K562 (cell line): ENCODE measurements around the gene SHFL. TPM values are rescaled to one million over a fixed set of nuclear protein-coding genes. Genes with fewer than 3 reads are reported as not detected.
A peak's percentile ranks its signal among the peaks of the same experiment; 100 is the strongest.

Experiments
- ARID3A ChIP-seq: IDR thresholded peaks from 2 replicates; pipeline ENCODE4 v1.6.1; 2012; ENCODE audit warnings: low read depth, low read length, improper control_type of control experiment, borderline replicate concordance
- CAMTA2 ChIP-seq: fragments of 250-450 bp; sonication (Bioruptor Pico); conservative IDR thresholded peaks from 2 replicates; pipeline ENCODE4 v1.5.1; 2022
- FOXK2 ChIP-seq, 2 experiments: fragments of 450-650 bp; IDR thresholded peaks in 1 of 2; conservative IDR thresholded peaks in 1 of 2; 2 replicates each; pipeline ENCODE4 v1.6.1; 2016; ENCODE audit warnings: low read depth in 2 of 2, mild to moderate bottlenecking in 1 of 2
- GATAD2A ChIP-seq: fragments of 450-650 bp; IDR thresholded peaks from 2 replicates; pipeline ENCODE4 v1.6.1; 2017
- MAX ChIP-seq: sonication (generic); formaldehyde crosslinking; IDR thresholded peaks from 2 replicates; pipeline ENCODE4 v1.9.0; 2022; ENCODE audit warnings: mild to moderate bottlenecking, missing genetic modification reagents
- NEUROD1 ChIP-seq: fragments of 150-350 bp; IDR thresholded peaks from 2 replicates; pipeline ENCODE4 v1.6.1; 2014; ENCODE audit warnings: borderline replicate concordance, low read length, low read depth; ENCODE audit not compliant: partially characterized antibody
- NFE2 ChIP-seq: IDR thresholded peaks from 2 replicates; pipeline ENCODE4 v1.6.1; 2014; ENCODE audit warnings: antibody characterized with exemption, low read depth
- REST ChIP-seq, 2 experiments: fragments of 450-650 bp; formaldehyde crosslinking in 1 of 2; IDR thresholded peaks; 2 replicates each; pipeline versions ENCODE4 v1.4.0 to v1.6.1; 2014 to 2020; ENCODE audit warnings: mild to moderate bottlenecking in 2 of 2, borderline replicate concordance in 1 of 2, low read depth in 1 of 2
- SIX5 ChIP-seq, 2 experiments: IDR thresholded peaks; 2 replicates each; pipeline ENCODE4 v1.6.1; 2011; ENCODE audit warnings: low read length in 2 of 2, borderline replicate concordance in 1 of 2, low read depth in 1 of 2, mild to moderate bottlenecking in 1 of 2, moderate library complexity in 1 of 2; ENCODE audit not compliant: insufficient read depth in 1 of 2
- SRSF1 ChIP-seq: fragments of 200-400 bp; formaldehyde crosslinking; IDR thresholded peaks from 2 replicates; pipeline ENCODE4 v1.6.1; 2017; ENCODE audit warnings: mild to moderate bottlenecking, low read depth, low read length, moderate library complexity
- STAT6 ChIP-seq: sonication (generic); formaldehyde crosslinking; IDR thresholded peaks from 2 replicates; pipeline ENCODE4 v1.8.1; 2023; ENCODE audit warnings: mild to moderate bottlenecking, missing genetic modification reagents
- XRCC4 ChIP-seq: IDR thresholded peaks from one replicate; pipeline ENCODE4 v1.6.1; 2011; ENCODE audit not compliant: insufficient read depth, insufficient read length; ENCODE audit errors: extremely low read depth
- ZNF584 ChIP-seq: fragments of 200-800 bp; sonication (Bioruptor generic); IDR thresholded peaks from 2 replicates; pipeline ENCODE4 v1.6.1; 2016; ENCODE audit warnings: low read depth, mild to moderate bottlenecking, missing genetic modification characterization, missing compliant biosample characterization
- polyA plus RNA-seq, 8 experiments: library from polyadenylated mRNA; depleted of rRNA in 4 of 8; stranded (reverse) in 5 of 8; unstranded in 3 of 8; fragments of >200 nt; fragmentation: Nextera tagmentation in 2 of 8; fragmentation: Illumina TruSeq in 1 of 8; extraction: Ambion mirVana in 2 of 8; extraction: Trizol in 1 of 8; gene quantifications; 2 replicates each; pipeline versions ENCODE4 v1.2.1 to v1.2.3, GENCODE V29; 2011 to 2014; ENCODE audit warnings: inconsistent platforms in 1 of 8, missing spikeins in 1 of 8
- total RNA-seq, 7 experiments: library from RNA; depleted of rRNA in 6 of 7; stranded (reverse); fragments of >200 nt in 6 of 7; fragmentation: Illumina TruSeq in 2 of 7; extraction: Trizol in 2 of 7; gene quantifications; 2 replicates each; pipeline versions ENCODE4 v1.2.1 to v1.2.3, GENCODE V29; 2011 to 2021; ENCODE audit warnings: low replicate concordance in 1 of 7

Gene SHFL
- total and polyA plus RNA-seq, 9 of the 15 experiments (the other 6 are each of a cell fraction or from before 2014, with no cell fraction given): 1.5 to 25.7 (median 13.0) TPM

- TF ChIP-seq REST (IDR thresholded peaks at IDR 0.05; ENCODE audit: borderline replicate concordance): no peak
- peak; percentile 52; the same call in 1 of the 2 replicates for TF ChIP-seq REST (CRISPR knock-in tag; IDR thresholded peaks at IDR 0.05; ENCODE audit: low read depth)
- TF ChIP-seq GATAD2A: no peak
- TF ChIP-seq ARID3A: no peak
- no peak for TF ChIP-seq SRSF1
- no peak for TF ChIP-seq CAMTA2 (CRISPR knock-in tag)
- peak; percentile 85 to 92 for TF ChIP-seq FOXK2 (conservative IDR thresholded peaks at IDR 0.05 in 1 of 2, IDR thresholded peaks at IDR 0.05 in 1 of 2; ENCODE audit: low read depth in 2 of 2)
- no peak for TF ChIP-seq NFE2
- TF ChIP-seq ZNF584 (CRISPR knock-in tag): no peak
- TF ChIP-seq STAT6 (CRISPR knock-in tag): 0 out of 2 replicates have a peak, but pooled peaks have one; percentile 62
- peak; percentile 100 for TF ChIP-seq MAX (CRISPR knock-in tag)
- peak; percentile 5 to 58; a peak in 3 of 4 replicates for TF ChIP-seq SIX5 (IDR thresholded peaks at IDR 0.05; ENCODE audit: borderline replicate concordance in 1 of 2, insufficient read depth in 1 of 2, low read depth in 1 of 2, low read length in 2 of 2)
- peak; percentile 88 for TF ChIP-seq NEUROD1
- TF ChIP-seq XRCC4: no peak
Observed at GRCh38 chr19:10106100-10106936, 20.2 kb downstream of the SHFL start, which contains the start of gene PPAN (continued).
